Head of caudate nucleus (tissue), 42 donors: Measurements from ENCODE around the gene TXNRD1.
A peak's percentile ranks its signal among the peaks of the same experiment; 100 is the strongest.
"Not testable (repeated sequence)": the region's sequence is repeated elsewhere in the genome, so short reads cannot be mapped to it uniquely, and the experiment has no call there.

Source experiments
- DNase-seq, 42 donors: peaks; one replicate each; pipeline versions ENCODE4 v3.0.0 to v3.0.0-alpha.2; 2020 to 2021; ENCODE audit warnings: mixed read lengths in 7 of 42
- intact Hi-C: fragments of 100-400 bp; cut with DNase I; formaldehyde crosslinking; loops from one replicate; pipeline ENCODE4 v1.15.0; 2022

TXNRD1 gene

DNA sequence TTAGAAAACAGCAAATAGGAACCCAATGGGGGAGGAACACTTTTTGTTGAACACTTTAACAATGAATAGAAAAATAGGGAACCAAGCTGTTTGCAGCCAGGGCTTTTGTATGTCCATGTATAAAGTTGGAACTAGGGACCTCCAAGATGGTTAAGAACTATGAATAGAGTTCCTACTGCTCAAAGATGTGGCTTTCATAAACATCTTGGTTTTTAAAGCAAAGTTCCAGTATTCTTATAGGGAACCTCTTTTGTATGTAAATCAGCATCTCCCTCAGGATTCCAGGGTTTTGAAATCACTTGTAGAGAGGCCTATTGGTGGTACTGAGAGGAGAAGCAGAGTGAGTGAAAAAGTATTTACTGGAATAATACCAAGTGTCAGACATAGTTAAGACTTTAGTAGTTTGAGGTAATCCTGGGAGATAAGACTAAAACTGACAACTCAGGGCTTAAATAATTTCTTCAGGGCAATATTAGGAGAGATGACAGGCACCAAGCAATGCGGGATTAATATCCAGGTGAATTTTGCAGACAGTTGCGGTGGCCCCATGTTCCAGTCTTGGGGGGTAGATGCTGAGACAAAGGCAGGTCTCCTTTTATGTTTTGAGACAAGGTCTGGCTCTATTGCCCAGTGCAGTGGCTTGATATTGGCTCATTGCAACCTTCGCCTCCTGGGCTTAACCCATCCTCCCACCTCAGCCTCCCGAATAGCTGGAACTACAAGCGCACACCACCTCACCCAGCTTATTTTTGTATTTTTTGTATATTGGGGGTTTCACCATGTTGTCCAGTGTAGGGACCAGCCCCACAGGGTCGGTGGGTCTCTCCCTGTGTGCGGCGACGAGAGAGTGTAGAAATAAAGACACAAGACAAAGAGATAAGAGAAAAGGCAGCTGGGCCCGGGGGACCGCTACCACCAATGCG is 77.6 kb downstream of the TXNRD1 start:
- intact Hi-C loops, result no loop called here
- no peak for DNase-seq

DNA sequence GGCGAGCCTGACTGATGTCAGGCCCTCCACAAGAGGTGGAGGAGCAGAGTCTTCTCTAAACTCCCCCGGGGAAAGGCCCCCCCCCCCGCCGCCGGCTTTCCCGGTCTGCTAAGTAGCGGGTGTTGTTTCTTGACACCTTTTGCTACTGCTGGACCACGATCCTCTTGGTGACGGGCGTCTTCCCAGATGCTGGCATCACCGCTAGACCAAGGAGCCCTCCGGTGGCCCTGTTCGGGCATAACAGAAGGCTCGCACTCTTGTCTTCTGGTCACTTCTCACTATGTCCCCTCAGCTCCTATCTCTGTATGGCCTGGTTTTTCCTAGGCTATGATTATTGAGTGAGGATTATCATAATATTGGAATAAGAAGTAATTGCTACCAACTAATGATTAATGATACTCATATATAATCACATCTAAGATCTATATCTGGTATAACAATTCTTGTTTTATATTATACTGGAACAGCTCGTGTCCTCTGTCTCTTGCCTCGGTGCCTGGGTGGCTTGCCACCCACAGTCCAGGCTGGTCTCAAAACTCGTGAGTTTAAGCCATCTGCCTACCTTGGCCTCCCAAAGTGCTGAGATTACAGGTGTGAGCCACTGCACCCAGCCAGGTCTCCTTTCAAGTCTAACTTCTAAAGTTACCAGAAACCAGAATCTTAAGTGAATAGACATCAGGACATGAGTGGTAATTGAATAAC is 78.7 kb downstream of the TXNRD1 start:
- intact Hi-C loops, result not testable (repeated sequence)
- peak in 14 of 42 donors; percentile 24 to 55 (median 40) for DNase-seq

DNA sequence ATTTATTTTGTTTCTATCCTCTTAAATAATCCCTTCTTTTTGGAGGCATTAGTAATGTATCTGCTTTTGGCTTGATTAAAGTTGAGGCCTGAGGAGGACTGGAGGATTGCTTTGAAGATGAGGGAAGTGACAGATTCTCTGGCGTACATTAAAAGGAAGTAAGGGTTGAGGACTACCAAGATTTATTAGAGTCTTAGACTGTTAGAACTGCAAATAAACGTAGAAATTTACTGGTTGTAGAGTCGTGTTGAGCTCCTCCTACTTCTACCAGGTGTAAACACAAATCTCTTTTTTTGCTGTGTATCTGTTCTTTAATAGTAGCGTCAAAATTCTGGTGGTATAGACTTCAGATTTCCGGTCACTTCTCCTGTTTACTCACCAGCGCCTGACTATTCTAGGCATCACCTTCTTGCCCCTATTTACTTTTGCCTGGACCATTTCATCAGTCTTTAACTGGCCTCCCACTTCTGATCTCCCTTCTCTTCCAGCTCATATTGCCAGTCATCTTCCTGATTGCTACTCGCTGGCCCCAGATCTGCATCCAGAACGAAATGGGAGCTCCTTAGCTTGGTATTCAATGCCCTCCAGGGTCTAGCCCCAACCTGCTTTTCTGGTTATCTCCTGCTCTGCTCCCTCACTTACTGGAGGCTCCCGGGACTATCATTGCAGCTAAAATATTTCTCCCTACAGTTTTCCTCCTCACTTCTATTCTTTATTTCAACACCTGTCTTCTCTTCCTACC is 79.5 kb downstream of the TXNRD1 start:
- intact Hi-C loops, result no loop called here
- no peak for DNase-seq

DNA sequence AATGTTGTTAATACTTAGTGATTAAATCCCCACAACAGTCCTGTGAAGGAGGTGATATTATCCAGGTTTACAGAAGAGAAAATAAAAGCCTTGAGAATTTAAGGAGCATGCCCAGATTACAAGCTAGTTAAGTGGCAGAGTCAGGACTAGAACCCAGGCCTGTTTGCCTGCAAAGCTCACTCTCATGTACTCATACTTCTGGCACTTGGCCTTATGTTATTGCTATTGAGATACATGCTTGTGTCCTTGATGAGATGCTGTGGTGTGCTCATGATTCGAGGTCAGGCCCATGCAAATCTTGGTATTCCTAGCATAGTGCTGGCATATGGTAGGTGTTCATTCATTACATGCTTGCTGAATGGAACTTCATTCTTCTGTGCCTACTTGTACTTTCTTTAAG is 80.4 kb downstream of the TXNRD1 start:
- intact Hi-C loops, result no loop called here
- no peak for DNase-seq

DNA sequence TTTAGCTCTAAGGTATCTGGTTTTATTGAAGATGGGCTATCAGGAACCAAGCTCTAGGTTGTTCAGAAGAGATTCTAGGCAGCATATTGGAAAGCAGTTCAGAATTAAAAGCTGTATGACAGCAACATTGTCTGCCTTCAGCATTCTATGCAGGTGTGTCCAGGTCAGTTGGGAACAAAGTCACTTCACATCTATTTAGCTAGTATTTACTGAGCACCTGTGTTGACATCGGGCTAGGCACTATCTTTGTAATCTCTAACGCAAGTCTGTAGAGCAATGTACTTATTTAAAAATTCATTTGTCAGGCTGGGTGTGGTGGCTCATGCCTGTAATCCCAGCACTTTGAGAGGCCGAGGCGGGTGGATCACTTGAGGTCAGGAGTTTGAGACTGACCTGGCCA is 81.1 kb downstream of the TXNRD1 start:
- DNase-seq, result no peak
- intact Hi-C loops, result no loop called here

DNA sequence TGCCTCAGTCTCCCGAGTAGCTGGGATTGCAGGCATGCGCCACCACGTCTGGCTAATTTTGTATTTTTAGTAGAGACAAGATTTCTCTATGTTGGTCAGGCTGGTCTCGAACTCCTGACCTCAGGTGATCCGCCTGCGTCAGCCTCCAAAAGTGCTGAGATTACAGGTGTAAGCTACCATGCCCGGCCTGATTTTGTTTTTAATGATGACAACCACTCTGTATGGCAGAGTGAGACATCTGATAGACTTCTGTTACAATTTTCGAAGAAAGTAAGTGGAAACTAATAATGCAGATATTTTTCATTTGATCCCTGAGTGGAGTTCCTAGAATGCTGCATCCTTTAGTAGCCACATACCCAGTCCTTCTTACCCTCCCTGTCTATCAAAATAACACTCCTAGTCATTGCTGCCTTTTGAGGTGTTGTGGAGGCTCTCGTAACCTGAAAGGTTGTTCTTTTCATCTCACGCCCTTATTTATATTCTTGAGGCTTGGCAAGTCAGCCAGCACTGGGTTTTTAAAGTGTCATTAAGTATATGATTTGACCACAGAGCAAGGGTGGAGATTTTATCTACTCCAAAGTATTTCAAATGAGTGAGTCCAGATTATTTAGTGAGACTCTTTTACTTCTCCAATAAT is 82.0 kb downstream of the TXNRD1 start:
- intact Hi-C loops, result no loop called here
- no peak for DNase-seq

DNA sequence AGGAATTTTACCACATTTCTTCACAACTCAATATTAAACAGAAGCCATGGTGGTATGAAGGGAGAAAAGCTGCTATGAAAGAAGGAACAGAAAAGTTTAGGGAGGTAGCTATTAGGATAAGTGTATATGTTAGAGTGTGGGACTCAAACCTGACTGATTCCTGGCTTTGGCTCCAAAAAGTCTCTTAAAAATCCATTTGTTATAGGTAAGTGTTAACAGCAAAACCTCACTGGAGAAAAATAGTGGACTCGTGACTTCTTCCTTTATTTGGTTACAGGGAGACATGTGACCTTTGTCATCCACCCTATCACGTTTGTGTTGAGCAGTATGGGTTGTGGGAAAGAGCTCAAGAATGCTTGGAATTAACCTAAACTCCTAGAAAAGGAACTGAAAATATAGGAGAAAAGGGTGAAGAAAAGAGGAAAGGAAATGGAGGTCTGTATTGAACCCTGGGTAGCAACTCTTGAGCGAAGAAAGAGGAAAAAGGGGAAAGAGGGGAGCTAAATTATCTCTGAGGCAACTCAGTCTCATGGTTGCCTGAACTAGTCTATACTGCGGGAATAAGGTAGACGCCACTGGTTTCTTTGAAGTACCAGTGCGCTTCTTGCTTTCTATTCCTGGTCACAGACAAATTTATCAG is 84.4 kb downstream of the TXNRD1 start:
- intact Hi-C loops, result no loop called here
- DNase-seq, result no peak

DNA sequence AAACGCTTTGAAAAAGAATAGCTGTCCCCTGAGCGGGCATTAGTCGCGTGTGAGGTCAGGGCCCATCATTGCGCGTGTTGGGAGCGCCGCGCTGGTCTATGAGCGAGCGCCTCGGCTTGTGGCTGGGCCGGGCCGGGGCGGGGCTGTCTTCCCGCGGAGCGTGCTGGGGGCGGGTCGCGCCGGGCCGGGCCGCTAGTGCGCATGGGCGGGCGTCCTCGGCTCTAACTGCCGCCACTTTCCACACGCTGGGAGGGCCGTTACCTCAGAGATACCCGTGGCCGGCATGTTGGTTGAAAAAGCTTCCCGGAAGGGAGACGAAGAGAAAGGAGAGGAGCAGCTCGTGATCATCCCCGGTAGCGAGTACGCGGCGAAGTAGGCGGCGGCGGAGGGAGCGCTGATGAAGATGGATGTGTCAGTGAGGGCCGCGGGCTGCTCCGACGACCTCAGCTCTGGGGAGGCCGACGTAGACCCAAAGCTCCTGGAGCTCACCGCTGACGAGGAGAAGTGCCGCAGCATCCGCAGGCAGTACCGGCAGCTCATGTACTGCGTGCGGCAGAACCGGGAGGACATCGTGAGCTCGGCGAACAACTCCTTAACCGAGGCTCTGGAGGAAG is 88.1 kb downstream of the TXNRD1 start, which contains the start of gene EID3:
Gene EID3, plus strand, starts transcription at position 202 of the 614 bp plus-strand sequence. Its CDS starts 196 bp downstream, at position 398.
- intact Hi-C loops, result no loop called here

DNA sequence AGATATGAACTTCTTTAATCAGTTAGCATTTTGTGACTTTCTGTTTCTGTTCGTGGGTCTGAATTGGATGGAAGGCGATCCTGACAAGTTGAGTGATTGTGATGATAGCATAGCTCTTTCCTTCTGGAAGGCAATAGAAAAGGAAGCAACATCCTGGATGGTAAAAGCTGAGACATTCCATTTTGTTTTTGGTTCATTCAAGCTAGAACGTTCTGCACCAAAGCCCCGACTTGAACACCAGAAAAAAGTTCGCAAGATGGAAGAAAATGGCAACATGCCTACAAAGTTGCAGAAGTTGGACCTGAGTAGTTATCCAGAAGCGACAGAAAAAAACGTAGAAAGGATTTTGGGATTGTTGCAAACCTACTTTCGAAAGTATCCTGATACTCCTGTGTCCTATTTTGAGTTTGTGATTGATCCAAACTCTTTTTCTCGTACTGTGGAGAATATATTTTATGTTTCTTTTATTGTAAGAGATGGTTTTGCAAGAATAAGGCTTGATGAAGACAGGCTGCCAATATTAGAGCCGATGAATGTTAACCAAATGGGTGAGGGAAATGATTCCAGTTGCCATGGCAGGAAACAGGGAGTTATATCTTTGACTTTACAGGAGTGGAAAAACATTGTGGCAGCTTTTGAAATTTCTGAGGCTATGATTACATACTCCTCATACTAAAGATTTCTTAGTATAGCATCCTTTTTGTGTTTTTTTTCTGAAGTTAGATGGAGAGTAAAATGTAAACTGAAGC is 88.9 kb downstream of the TXNRD1 start:
- intact Hi-C loops, result no loop called here

More for the DNA sequence above, 88.1 kb downstream of the TXNRD1 start, which contains the start of gene EID3:
- DNase-seq, result peak; percentile 78 to 96 (median 92)

DNA sequence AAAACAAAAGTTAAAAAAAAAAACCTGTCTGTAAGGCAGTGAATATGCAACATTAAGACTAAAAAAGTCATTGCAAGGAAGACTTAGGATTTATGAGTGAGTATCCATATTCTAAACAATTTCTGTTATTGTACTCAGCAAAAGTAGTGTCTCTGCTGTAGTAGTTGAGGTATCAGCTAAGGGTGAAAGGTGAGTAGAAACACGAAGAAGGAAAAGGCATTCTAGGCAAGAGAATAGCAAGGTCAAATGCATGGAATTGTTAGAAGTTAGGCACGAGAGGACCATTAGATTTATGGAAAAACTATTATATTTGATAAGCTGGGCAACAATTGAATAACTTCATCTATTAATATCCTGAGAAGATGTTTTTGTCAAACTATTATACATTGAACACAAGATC is 89.8 kb downstream of the TXNRD1 start:
- DNase-seq, result no peak
- intact Hi-C loops, result no loop called here

More for the DNA sequence above, 88.9 kb downstream of the TXNRD1 start:
- no peak for DNase-seq

DNA sequence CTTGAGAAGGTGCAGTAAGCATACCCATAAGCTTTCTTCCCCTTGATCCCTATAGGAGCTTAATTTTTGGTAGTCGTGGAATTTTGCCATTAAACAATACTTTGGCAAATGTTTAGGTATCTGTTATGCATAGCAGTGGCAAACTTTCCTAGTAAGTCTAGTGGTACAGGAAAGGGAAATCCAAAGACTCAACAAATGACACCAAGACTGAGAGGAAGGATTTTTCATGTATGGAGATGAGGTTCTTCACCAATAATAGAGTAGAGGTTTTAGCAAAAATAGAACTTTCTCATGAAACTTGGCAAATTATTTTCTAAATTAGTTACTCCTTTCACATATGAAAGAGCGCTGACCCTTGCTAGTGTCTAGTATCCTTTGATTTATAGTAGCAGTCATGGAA is 90.8 kb downstream of the TXNRD1 start:
- intact Hi-C loops, result no loop called here
- no peak for DNase-seq

DNA sequence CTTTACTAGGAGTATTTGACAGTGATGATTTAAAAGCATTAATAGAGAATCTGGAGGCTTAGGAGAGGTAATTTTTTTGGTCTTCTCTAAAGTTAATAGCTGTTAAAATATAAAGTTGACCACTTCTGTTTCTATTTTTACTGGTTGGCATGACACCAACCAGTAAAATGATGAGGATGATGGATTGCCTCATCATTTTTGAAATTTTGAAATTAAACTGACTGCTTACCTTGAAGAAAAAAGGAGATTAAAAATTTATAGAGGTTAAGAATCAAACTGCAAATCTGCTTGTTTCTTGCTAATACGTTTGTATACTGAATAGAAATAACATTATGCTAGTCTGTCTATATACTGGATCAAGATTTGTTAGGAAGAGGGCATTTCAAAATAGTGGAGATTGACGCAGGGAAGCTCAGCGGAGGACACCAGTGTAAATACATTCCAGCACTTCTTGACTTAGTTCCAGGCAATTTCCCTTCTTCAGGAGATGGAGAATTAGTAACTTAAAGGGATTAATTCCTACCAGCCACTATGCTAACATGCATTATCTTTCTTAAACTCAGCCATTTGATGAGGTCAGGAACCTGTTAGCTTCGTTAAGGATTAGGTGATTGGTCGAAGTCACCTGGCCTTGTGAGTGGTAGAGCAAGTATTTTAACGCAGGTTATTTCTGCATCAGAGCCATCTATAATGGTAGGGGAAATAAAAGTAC is 91.5 kb downstream of the TXNRD1 start:
- intact Hi-C loops, result no loop called here
- no peak for DNase-seq

DNA sequence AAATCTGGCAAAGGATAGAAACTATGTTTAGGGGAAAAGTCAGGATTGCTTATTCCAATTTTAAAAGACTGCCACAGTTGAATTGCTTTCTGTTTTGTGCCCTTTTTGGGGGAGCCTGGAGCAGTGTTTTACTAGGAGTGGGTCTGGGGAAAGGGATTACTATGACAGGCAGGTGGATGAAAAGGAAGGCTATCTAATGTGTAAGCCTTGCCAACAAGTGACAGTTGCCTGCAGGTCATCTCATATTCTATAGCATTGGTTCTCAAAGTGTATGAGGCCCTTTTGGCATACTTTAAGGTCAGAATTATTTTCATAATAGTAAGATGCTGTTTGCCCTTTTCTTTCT is 92.0 kb downstream of the TXNRD1 start:
- no peak for DNase-seq
- intact Hi-C loops, result no loop called here

DNA sequence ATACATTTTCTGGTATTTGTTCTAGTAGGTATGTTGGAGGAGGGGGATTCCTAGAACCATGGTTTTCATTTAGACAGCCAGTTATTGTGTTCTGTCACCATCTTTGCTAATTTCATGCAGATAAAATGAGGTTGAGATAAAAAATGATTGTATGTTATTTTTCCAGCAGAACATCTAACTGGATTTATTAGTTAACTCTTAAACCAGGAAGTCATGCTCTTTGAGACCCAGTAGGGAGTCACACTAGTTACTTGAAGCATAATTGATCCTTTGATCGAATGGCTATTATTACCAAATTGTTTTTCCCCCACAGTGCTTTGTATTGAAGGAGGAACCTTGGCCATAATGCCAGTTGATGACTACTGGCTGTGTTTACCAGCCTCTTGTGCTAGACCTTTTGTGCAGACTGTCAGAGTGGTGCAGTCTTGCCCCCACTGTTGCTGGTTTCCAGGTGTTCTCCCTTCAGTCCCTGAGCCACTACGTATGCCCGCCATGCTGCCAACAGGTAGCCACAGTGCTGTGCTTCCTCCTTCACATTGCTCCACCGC is 93.9 kb downstream of the TXNRD1 start:
- intact Hi-C loops, result no loop called here
- no peak for DNase-seq

DNA sequence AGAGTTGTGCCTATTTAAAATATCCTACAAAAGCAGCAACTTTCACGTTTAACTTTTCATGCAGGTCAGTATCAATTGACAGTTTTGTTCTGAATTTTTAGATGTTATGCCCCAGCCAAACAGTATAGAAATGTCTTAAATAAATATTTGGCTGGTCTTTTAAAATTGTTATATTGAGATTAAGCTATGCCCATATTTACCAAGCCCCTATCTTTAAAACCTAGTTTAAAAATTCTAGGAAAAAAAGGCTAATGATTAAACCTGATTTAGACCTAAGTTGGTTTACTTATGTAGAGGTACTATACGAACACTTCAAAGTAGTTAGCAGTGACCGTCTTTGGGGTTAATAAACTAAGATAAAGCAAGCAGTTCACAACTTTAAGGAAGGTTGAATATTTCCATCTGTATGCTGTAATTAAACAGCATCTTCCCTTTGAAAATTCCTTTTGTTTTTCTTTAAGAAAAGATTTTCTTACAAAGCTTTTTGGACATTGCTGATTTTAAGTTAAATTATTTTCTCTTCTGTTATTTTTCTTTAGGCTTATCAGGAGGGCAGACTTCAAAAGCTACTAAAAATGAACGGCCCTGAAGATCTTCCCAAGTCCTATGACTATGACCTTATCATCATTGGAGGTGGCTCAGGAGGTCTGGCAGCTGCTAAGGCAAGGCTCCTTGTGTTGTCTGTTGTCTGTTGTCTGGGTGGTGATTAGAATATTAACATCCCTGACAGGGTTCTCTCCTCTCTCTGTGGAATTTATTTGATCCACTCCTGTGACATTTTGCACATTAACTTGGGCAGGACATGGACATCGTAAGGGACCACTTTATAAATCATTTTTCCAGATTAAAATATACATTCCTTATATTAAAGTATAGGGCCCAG is 95.4 kb downstream of the TXNRD1 start:
- intact Hi-C loops, result no loop called here
- DNase-seq, result no peak

DNA sequence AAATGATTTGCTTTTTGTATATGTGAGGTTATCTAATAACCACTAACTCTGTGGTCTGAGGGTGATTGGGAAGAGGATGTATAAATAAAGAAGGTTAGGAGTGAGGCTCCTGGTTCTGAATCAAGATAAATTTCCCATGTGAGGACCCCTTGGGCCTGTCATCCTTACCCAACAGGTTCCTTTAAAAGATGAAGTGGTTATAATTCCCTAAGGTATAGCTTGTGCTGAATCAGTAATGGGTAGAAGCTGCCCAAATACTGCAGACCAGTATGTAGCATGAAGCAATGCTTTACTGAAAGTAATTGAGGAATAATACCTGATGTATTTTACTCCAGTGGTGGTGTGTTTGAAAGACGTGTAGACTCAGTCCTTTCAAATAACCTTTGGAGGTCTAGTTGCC is 96.6 kb downstream of the TXNRD1 start:
- intact Hi-C loops, result no loop called here
- DNase-seq, result no peak
